OCI-LY7 (cell line): ENCODE measurements around the gene PKHD1.

Experiments
- EZH2phosphoT487 ChIP-seq: fragments of 200-600 bp; sonication (generic); IDR thresholded peaks from 2 replicates; pipeline ENCODE4 v1.6.1; 2018; ENCODE audit warnings: low read depth, borderline replicate concordance, mild to moderate bottlenecking, mixed run types, antibody characterized with exemption, low read length, moderate library complexity, mixed read lengths
- TF ChIP-seq, protein P1 (sequence below): fragments of 200-600 bp; sonication (generic); conservative IDR thresholded peaks from 2 replicates; pipeline ENCODE4 v1.5.1; 2014; ENCODE audit warnings: mild to moderate bottlenecking, antibody characterized with exemption, low read length, moderate library complexity, mixed read lengths

DNA sequence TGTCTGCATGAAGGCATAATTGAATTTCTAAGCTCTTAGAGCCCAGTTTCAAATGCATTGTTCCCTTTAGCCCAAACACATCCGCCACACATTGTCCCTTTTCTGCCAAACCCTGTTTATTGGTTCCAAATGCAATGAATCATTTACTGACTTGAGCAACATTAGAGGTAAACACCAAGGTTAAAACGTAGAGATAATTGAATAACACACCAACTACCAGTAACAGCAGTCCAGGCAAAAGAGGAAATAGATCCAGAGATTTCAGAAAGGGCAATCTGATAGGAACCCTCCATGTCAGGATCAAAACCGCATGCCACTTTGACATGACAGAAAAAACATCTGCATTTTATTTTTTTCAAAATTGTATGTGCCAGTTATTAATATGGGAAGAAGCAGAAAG is 114.8 kb downstream of the PKHD1 start:
- TF ChIP-seq, protein P1, sequence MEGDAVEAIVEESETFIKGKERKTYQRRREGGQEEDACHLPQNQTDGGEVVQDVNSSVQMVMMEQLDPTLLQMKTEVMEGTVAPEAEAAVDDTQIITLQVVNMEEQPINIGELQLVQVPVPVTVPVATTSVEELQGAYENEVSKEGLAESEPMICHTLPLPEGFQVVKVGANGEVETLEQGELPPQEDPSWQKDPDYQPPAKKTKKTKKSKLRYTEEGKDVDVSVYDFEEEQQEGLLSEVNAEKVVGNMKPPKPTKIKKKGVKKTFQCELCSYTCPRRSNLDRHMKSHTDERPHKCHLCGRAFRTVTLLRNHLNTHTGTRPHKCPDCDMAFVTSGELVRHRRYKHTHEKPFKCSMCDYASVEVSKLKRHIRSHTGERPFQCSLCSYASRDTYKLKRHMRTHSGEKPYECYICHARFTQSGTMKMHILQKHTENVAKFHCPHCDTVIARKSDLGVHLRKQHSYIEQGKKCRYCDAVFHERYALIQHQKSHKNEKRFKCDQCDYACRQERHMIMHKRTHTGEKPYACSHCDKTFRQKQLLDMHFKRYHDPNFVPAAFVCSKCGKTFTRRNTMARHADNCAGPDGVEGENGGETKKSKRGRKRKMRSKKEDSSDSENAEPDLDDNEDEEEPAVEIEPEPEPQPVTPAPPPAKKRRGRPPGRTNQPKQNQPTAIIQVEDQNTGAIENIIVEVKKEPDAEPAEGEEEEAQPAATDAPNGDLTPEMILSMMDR, result no peak
- no peak for TF ChIP-seq EZH2phosphoT487
